WTC11 (cell line): ENCODE data around the gene EN2.

Experiments
- CBFB ChIP-seq: sonication (generic); formaldehyde crosslinking; IDR thresholded peaks from 2 replicates; pipeline ENCODE4 v1.8.1; 2022; ENCODE audit warnings: mild to moderate bottlenecking, low read depth, missing genetic modification reagents
- FOXJ3 ChIP-seq: sonication (generic); formaldehyde crosslinking; IDR thresholded peaks from 2 replicates; pipeline ENCODE4 v1.9.0; 2021; ENCODE audit warnings: missing genetic modification reagents, mild to moderate bottlenecking, borderline replicate concordance
- TF ChIP-seq, protein P1 (sequence below): fragments of 200-600 bp; IDR thresholded peaks from 2 replicates; pipeline ENCODE4 v1.8.0; 2022; ENCODE audit warnings: antibody characterized with exemption
- TF ChIP-seq, protein P2 (sequence below): sonication (generic); formaldehyde crosslinking; IDR thresholded peaks from 2 replicates; pipeline ENCODE4 v1.8.1; 2022; ENCODE audit warnings: mild to moderate bottlenecking, moderate library complexity, missing genetic modification reagents
- TF ChIP-seq, protein P3 (sequence below): sonication (generic); formaldehyde crosslinking; IDR thresholded peaks from 2 replicates; pipeline ENCODE4 v1.8.0; 2022; ENCODE audit warnings: mild to moderate bottlenecking, missing genetic modification reagents
- TF ChIP-seq, protein P4 (sequence below): sonication (generic); formaldehyde crosslinking; IDR thresholded peaks from 2 replicates; pipeline ENCODE4 v1.8.1; 2023; ENCODE audit warnings: mild to moderate bottlenecking, missing genetic modification reagents, moderate library complexity

DNA sequence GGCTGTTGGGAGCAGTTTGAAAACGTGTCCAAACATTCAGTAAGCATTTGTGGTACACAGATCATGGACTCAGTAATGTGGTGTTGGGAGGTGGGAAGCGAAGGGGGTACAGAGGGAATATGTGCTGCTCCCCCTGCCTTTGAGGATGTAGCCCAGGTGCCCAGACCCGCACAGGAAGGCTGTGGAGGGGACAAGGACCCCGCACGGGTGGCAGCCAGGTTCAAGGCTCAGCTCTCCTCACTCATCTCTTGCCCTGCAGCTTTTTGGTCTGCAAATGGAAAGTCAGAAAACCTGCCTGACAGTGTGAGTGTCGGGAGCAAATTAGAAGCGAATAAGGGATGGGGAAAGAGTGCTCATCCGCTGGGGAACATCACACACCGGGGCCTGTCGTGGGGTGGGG lies 27.3 kb upstream of the EN2 start:
- TF ChIP-seq FOXJ3 (CRISPR knock-in tag) (no peak), CBFB (CRISPR knock-in tag) (no peak)
- TF ChIP-seq, protein P1, sequence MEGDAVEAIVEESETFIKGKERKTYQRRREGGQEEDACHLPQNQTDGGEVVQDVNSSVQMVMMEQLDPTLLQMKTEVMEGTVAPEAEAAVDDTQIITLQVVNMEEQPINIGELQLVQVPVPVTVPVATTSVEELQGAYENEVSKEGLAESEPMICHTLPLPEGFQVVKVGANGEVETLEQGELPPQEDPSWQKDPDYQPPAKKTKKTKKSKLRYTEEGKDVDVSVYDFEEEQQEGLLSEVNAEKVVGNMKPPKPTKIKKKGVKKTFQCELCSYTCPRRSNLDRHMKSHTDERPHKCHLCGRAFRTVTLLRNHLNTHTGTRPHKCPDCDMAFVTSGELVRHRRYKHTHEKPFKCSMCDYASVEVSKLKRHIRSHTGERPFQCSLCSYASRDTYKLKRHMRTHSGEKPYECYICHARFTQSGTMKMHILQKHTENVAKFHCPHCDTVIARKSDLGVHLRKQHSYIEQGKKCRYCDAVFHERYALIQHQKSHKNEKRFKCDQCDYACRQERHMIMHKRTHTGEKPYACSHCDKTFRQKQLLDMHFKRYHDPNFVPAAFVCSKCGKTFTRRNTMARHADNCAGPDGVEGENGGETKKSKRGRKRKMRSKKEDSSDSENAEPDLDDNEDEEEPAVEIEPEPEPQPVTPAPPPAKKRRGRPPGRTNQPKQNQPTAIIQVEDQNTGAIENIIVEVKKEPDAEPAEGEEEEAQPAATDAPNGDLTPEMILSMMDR, result no peak
- TF ChIP-seq, protein P2, sequence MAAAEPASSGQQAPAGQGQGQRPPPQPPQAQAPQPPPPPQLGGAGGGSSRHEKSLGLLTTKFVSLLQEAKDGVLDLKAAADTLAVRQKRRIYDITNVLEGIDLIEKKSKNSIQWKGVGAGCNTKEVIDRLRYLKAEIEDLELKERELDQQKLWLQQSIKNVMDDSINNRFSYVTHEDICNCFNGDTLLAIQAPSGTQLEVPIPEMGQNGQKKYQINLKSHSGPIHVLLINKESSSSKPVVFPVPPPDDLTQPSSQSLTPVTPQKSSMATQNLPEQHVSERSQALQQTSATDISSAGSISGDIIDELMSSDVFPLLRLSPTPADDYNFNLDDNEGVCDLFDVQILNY (CRISPR knock-in tag), result no peak
- TF ChIP-seq, protein P3, sequence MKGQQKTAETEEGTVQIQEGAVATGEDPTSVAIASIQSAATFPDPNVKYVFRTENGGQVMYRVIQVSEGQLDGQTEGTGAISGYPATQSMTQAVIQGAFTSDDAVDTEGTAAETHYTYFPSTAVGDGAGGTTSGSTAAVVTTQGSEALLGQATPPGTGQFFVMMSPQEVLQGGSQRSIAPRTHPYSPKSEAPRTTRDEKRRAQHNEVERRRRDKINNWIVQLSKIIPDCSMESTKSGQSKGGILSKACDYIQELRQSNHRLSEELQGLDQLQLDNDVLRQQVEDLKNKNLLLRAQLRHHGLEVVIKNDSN, result no peak
- TF ChIP-seq, protein P4, sequence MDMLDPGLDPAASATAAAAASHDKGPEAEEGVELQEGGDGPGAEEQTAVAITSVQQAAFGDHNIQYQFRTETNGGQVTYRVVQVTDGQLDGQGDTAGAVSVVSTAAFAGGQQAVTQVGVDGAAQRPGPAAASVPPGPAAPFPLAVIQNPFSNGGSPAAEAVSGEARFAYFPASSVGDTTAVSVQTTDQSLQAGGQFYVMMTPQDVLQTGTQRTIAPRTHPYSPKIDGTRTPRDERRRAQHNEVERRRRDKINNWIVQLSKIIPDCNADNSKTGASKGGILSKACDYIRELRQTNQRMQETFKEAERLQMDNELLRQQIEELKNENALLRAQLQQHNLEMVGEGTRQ (CRISPR knock-in tag), result no peak
